Epidermal melanocyte (primary cell): Measurements from ENCODE around the gene SIRPA.

Experiments
- DNase-seq: peaks from one replicate; pipeline ENCODE4 v3.0.0; 2011; ENCODE audit warnings: low spot score; ENCODE audit not compliant: insufficient read length

Gene SIRPA

DNA sequence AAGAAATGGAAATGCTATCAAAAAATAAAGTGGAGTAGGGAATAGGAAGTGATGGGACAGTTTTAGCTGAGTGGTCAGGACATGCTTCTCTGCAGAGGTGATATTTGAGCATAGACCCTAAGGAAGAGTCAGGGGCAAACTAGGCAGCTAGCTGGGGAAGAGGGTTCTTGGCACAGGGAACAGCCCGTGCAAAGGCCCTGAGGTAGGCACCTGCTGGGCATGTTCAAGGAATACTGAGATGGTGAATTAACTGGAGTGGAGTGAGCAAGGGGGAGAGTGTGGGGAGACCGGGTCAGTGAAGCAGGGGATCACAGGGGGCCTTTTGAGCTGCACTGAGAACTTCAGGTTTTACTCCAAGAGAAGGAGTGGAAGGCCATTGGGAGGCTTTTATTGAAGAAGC is 7.5 kb upstream of the SIRPA start:
- no peak for DNase-seq

DNA sequence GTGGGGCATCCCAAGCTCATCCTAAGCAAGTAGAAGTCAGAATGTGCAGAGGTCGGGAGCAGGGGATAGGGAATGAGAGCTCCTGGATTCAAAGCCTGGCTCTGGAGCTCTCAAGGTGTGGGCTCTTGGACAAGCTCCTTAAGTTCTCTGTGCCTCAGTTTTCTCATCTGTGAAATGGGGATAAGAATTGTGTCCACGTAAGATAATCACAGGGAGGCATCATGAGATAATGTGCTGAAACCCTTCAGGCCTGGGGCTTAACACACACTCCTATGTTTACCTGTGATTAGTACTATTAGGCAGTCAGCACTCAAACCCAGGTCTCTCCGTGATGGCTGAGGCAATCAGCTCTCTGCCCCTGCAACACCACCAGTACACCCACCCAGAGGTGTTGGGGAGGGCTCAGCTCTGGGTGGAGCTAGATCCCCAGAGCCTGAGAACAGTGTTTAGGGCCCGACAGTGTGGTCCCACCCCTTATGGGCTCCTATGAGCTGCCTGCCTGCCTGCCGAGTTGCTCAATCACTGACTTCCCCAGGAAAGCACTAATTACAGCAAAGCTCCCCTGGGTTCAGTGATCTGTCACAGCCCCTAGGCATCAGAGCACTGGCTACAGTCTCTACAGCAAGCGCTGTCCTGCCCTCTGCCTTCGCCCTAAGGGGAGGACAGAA is 6.3 kb upstream of the SIRPA start:
- no peak for DNase-seq

DNA sequence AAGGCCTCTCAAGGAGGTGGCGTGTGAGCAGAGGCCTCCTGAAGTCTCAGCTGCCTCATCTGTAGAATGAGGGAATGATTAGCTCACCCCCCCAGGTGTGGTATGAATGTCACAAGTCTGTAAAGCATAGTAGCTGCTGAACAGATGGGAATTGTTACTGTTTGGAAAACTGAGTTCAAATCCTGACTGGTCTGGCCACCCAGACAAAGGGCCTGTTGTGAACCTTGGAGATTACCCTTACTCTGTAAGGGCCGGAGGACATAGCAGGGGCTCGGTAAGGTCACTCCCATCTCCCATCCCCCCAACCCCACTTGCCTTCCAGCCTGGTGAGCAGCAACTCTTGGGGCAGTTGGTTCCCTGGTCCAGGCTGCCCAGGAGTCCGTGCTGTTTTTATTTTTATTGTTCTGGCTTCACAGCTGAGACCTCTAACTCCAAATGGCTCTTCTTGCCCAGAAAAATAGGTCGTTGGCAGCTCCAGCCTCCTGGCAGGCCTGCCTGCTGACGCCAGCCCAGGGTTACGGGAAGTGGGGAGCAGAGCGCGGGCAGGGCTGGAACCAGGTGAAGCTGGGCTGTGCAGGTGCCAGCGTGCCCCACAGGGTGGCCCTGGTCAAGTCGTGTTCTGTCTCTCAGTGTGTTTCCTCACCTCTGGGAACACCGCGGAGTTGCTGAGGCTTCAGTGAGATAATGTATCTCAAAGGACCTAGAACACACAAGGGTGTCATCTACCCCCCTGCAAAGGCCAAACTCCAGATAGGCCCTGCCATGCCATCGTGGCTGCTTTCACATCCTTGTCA is 4.5 kb upstream of the SIRPA start:
- peak; percentile 68 for DNase-seq

GRCh38 chr20:1891263-1892118 is 3.7 kb upstream of the SIRPA start:
- no peak for DNase-seq

- DNase-seq = no peak
Measured at GRCh38 chr20:1892119-1892385, 3.2 kb upstream of the SIRPA start.

- no peak for DNase-seq
Measured at GRCh38 chr20:1893721-1894470, 1.3 kb upstream of the SIRPA start.

- DNase-seq = no peak
Measured at GRCh38 chr20:1894471-1894950, 696 bp upstream of the SIRPA start.

DNA sequence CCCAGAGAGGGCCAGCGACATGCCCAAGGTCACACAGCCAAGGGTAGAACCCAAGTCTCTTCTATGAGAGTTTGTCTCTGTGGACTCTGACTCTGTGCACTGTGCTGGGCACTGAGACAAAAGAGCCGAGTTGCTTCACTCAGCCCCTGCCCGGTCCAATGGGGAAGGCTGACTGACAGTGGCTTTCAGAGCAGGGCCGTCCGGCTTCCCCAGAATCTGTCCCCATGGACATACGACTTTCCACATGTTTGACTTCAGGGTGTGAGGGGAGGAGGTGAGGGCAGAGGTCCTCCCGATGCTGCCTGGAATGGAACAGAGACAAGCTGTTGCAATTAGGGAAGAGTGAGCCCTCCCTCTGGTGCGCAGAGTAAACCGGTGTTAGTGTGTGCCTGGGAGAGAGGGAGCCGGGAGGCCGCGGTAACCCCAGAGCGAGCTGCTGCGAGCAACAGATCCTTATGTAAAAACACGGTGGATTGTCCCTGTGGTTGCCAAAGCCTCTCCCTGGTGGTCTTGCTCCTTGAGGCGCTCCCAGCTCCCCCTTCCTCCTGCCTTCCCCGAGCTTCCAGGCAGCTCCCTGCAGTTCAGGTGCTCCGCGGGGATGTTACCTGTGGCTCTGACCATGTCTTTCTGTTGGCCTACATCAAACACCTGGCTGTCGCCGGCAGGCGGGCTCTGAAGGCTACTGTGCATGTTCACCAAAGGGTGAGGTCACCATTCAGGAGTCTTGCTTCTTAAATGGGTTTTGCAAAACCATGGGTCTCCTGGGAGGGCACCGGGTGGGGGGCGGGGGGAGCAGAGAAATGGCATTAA is 672 bp downstream of the SIRPA start:
- no peak for DNase-seq

DNA sequence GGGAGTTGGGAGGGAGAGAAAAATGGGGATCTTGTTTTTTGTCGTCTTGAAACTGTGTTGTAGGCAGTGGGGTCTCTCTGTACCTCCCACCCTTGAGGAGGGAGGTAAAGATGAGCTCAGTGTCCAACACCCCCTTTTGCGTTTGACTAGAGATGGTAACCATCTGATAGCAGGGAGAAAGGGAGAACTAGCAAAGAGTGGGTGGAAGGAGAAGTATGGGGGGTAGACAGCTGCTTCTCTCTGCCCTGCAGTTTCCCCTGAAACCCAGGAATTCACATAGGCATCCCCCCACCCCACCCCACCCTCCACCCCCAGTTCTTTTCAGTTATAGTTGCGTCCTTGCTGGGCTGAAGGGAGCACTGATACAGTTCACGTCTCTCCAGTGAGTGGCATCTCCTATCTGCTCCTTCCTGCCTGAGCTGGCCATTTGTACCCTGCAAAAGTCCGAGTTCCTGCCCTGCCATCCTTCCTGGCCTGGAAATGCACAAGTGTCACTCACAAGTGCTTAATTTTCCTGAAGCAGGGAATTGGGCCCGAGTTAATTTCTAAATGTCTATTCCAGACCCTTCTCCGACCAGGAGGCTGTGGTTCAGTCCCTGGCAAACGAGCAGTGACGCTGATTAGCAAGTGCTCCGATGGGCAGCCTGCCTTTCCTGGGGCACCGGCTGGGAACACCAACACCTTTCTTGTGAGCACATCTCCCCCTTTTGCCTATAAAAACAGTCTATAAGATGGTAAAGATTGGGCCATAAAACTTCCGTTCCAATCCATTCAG is 1.5 kb downstream of the SIRPA start:
- DNase-seq = no peak

DNA sequence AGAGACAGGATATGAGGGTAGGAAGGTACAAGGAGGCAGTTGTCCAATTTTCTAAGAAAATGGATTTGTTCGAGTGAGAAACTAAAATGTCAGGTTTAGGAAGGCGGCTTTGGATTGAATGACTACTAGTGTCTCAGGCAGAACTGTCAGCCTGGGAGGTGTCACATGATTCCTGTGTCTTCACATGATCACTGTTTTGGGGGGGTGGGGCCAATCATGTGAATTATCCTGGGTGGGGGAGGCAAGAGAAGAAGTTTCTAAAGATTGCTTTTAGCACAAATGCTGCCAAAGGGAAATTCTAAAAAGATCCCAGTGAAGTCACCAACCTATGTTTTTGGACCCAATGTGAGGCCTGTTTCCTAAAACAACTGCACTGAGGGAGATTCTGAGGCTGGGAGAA is 2.3 kb downstream of the SIRPA start:
- peak; percentile 93 for DNase-seq

DNA sequence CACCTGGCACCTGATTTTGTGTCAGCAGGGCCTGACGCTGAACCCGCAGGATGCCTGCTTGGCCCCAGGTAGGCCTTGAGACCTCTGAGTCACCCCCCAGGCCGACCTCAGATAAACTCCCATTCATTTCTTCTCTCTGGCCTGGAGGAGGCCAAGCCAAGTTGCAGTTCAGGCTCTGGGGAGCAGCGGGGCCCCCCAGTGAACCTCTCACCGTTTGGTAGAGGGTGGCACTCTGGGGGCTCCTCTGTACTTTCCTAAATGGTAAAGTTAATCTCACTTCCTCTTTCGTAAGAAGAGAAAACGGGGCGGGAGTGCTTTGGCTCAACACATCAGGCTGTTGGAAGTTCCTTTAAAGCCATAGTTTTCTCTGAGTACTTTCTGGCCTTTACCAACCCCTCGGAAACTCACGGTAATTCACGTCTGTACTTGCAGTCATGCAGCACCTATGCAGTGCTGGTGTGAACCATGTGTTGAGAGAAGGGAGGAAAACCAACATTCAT is 2.8 kb downstream of the SIRPA start:
- DNase-seq = no peak

GRCh38 chr20:1898482-1899240 is 3.5 kb downstream of the SIRPA start:
- no peak for DNase-seq

- no peak for DNase-seq
Measured at GRCh38 chr20:1899241-1899525, 4.0 kb downstream of the SIRPA start.

- peak; percentile 63 for DNase-seq
Measured at GRCh38 chr20:1900321-1900801, 5.2 kb downstream of the SIRPA start.

GRCh38 chr20:1901704-1902103 is 6.5 kb downstream of the SIRPA start:
- no peak for DNase-seq

DNA sequence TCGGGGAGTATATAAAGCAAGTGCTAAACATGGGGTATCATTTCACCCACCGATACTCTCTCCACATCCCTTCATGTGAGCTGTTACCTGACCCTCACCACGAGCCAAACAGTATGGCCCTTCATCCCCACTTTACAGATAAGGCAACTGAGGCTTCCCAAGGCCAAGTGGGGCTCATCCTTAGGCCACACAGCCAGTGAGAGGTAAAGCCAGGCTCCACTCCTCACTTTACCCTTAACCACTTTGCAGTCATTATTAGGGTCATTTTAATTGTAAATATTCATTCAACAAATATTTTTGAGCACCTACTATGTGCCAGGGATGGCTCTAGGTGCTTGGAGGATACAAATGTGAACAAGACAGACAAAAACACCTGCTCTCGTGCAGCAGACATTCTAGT is 7.0 kb downstream of the SIRPA start:
- DNase-seq = no peak

- DNase-seq = no peak
Measured at GRCh38 chr20:1904135-1904534, 8.9 kb downstream of the SIRPA start.

- no peak for DNase-seq
Measured at GRCh38 chr20:1905009-1905408, 9.8 kb downstream of the SIRPA start.

GRCh38 chr20:1905693-1906092 is 10.5 kb downstream of the SIRPA start:
- DNase-seq = no peak
